SK-N-SH treated with all-trans-retinoic acid at 6 μM for 48 hours (cell line): ENCODE results near the gene EGR1.

Source experiments
- ATAC-seq: fragments of 200-7000 bp; cut with Tn5 transposase; 3 replicates; pipeline ENCODE4 v1.9.1; 2020; ENCODE audit warnings: mild to moderate bottlenecking, moderate library complexity
- ARNTL ChIP-seq: fragments of 450-650 bp; formaldehyde crosslinking; IDR thresholded peaks from 2 replicates; pipeline ENCODE4 v1.5.0; 2020; ENCODE audit warnings: low read depth, mild to moderate bottlenecking, moderate library complexity, borderline replicate concordance
- BACH2 ChIP-seq: fragments of 250-450 bp; sonication (Bioruptor Pico); IDR thresholded peaks from 2 replicates; pipeline ENCODE4 v1.9.0; 2021; ENCODE audit warnings: mild to moderate bottlenecking, borderline replicate concordance
- CREB5 ChIP-seq: fragments of 250-450 bp; sonication (Bioruptor Pico); IDR thresholded peaks from 2 replicates; pipeline ENCODE4 v1.5.1; 2020; ENCODE audit warnings: low read depth, mild to moderate bottlenecking, moderate library complexity
- CSDC2 ChIP-seq: fragments of 250-450 bp; sonication (Bioruptor Pico); IDR thresholded peaks from 2 replicates; pipeline ENCODE4 v1.5.0; 2020; ENCODE audit warnings: mild to moderate bottlenecking, moderate library complexity
- CSRNP3 ChIP-seq: fragments of 250-450 bp; sonication (Bioruptor Pico); IDR thresholded peaks from 2 replicates; pipeline ENCODE4 v1.5.1; 2021; ENCODE audit warnings: mild to moderate bottlenecking, moderate library complexity
- ESRRG ChIP-seq: fragments of 250-450 bp; sonication (Bioruptor Pico); IDR thresholded peaks from 2 replicates; pipeline ENCODE4 v1.6.1; 2021; ENCODE audit warnings: mild to moderate bottlenecking
- GLIS3 ChIP-seq: fragments of 250-450 bp; sonication (Bioruptor Pico); IDR thresholded peaks from 2 replicates; pipeline ENCODE4 v1.5.0; 2020; ENCODE audit warnings: mild to moderate bottlenecking, moderate library complexity
- ISL1 ChIP-seq: fragments of 250-450 bp; sonication (Bioruptor Pico); IDR thresholded peaks from 2 replicates; pipeline ENCODE4 v2.1.2; 2022; ENCODE audit warnings: mild to moderate bottlenecking, moderate library complexity
- OSR1 ChIP-seq: fragments of 250-450 bp; sonication (Bioruptor Pico); IDR thresholded peaks from 2 replicates; pipeline ENCODE4 v1.8.0; 2022; ENCODE audit warnings: moderate library complexity, mild to moderate bottlenecking, inconsistent platforms
- PATZ1 ChIP-seq: fragments of 250-450 bp; sonication (Bioruptor Pico); IDR thresholded peaks from 2 replicates; pipeline ENCODE4 v1.8.0; 2020; ENCODE audit warnings: mild to moderate bottlenecking, moderate library complexity, borderline replicate concordance
- POU6F1 ChIP-seq: fragments of 250-450 bp; sonication (Bioruptor Pico); IDR thresholded peaks from 2 replicates; pipeline ENCODE4 v1.8.0; 2021; ENCODE audit warnings: low read depth, mild to moderate bottlenecking, moderate library complexity, borderline replicate concordance
- PPARA ChIP-seq: fragments of 250-450 bp; sonication (Bioruptor Pico); IDR thresholded peaks from 2 replicates; pipeline ENCODE4 v1.5.0; 2020; ENCODE audit warnings: mild to moderate bottlenecking, borderline replicate concordance
- RARB ChIP-seq: fragments of 250-450 bp; sonication (Bioruptor Pico); IDR thresholded peaks from 2 replicates; pipeline ENCODE4 v1.8.0; 2021; ENCODE audit warnings: mild to moderate bottlenecking, moderate library complexity
- SNAI2 ChIP-seq: fragments of 250-450 bp; sonication (Bioruptor Pico); IDR thresholded peaks from 2 replicates; pipeline ENCODE4 v1.5.0; 2020; ENCODE audit warnings: mild to moderate bottlenecking, moderate library complexity
- TCF4 ChIP-seq: fragments of 250-450 bp; sonication (Bioruptor Pico); IDR thresholded peaks from 2 replicates; pipeline ENCODE4 v1.8.0; 2021; ENCODE audit warnings: mild to moderate bottlenecking, moderate library complexity, borderline replicate concordance
- TOX ChIP-seq: fragments of 250-450 bp; sonication (Bioruptor Pico); IDR thresholded peaks from 2 replicates; pipeline ENCODE4 v1.8.0; 2021; ENCODE audit warnings: mild to moderate bottlenecking, moderate library complexity, borderline replicate concordance
- ZC3H10 ChIP-seq: fragments of 250-450 bp; sonication (Bioruptor Pico); IDR thresholded peaks from 2 replicates; pipeline ENCODE4 v1.5.1; 2021; ENCODE audit warnings: mild to moderate bottlenecking, moderate library complexity
- ZFP3 ChIP-seq: fragments of 250-450 bp; sonication (Bioruptor Pico); IDR thresholded peaks from 2 replicates; pipeline ENCODE4 v1.5.0; 2020; ENCODE audit warnings: mild to moderate bottlenecking, moderate library complexity
- ZFP30 ChIP-seq: fragments of 450-650 bp; formaldehyde crosslinking; IDR thresholded peaks from 2 replicates; pipeline ENCODE4 v1.5.0; 2022; ENCODE audit warnings: mild to moderate bottlenecking, moderate library complexity
- ZNF565 ChIP-seq: fragments of 450-650 bp; formaldehyde crosslinking; conservative IDR thresholded peaks from 2 replicates; pipeline ENCODE4 v1.5.0; 2020; ENCODE audit warnings: low read depth, mild to moderate bottlenecking, moderate library complexity
- ZNF70 ChIP-seq: fragments of 450-650 bp; formaldehyde crosslinking; IDR thresholded peaks from 2 replicates; pipeline ENCODE4 v1.5.0; 2020; ENCODE audit warnings: mild to moderate bottlenecking, moderate library complexity
- ZNF8 ChIP-seq: fragments of 450-650 bp; formaldehyde crosslinking; IDR thresholded peaks from 2 replicates; pipeline ENCODE4 v1.5.0; 2020; ENCODE audit warnings: mild to moderate bottlenecking, moderate library complexity

Gene EGR1

GRCh38 chr5:138452720-138453119, 12.6 kb upstream of the EGR1 start (continued):
- TF ChIP-seq CREB5 (no peak), RARB (no peak), ZC3H10 (CRISPR knock-in tag) (no peak)
- TF ChIP-seq, all 23 proteins: peak for 0

- TF ChIP-seq ISL1 (CRISPR knock-in tag) (no peak), RARB (no peak), ZNF70 (no peak), ZNF565 (CRISPR knock-in tag) (no peak), CREB5 (no peak), GLIS3 (no peak), ZC3H10 (CRISPR knock-in tag) (no peak), CSDC2 (CRISPR knock-in tag) (no peak), ZFP3 (CRISPR knock-in tag) (no peak), ZNF8 (no peak), TOX (CRISPR knock-in tag) (no peak), ARNTL (CRISPR knock-in tag) (no peak), SNAI2 (no peak), ESRRG (CRISPR knock-in tag) (no peak), CSRNP3 (no peak), BACH2 (CRISPR knock-in tag) (no peak), ZFP30 (CRISPR knock-in tag) (no peak)
- ATAC-seq = no peak
These were observed 11.7 kb upstream of the EGR1 start for GRCh38 chr5:138453590-138453989.

GRCh38 chr5:138454121-138454520, 11.2 kb upstream of the EGR1 start:
- TF ChIP-seq ZNF8 (no peak), PATZ1 (CRISPR knock-in tag) (no peak), PPARA (CRISPR knock-in tag) (no peak), CSDC2 (CRISPR knock-in tag) (no peak), TCF4 (no peak), ZFP30 (CRISPR knock-in tag) (no peak)
- no peak for ATAC-seq

- ATAC-seq = no peak
- TF ChIP-seq TCF4 (no peak), PATZ1 (CRISPR knock-in tag) (no peak), TOX (CRISPR knock-in tag) (no peak), CSDC2 (CRISPR knock-in tag) (no peak), BACH2 (CRISPR knock-in tag) (no peak), ZNF70 (no peak), ZFP30 (CRISPR knock-in tag) (no peak), POU6F1 (CRISPR knock-in tag) (no peak), OSR1 (no peak), ZNF8 (no peak), CSRNP3 (no peak), ISL1 (CRISPR knock-in tag) (no peak), ARNTL (CRISPR knock-in tag) (no peak), PPARA (CRISPR knock-in tag) (no peak), ESRRG (CRISPR knock-in tag) (no peak), ZFP3 (CRISPR knock-in tag) (no peak), CREB5 (no peak), ZC3H10 (CRISPR knock-in tag) (no peak)
These were observed 9.9 kb upstream of the EGR1 start for GRCh38 chr5:138455232-138455930.
